ENCODE measurements around the gene TBC1D4. TPM values are rescaled to one million over a fixed set of nuclear protein-coding genes. Genes with fewer than 3 reads are reported as not detected.
"Not testable (repeated sequence)": the region's sequence is repeated elsewhere in the genome, so short reads cannot be mapped to it uniquely, and the experiment has no call there.

The TBC1D4 gene
- total RNA-seq, 1 experiment from 2014 or later, result 32.7 TPM

DNA sequence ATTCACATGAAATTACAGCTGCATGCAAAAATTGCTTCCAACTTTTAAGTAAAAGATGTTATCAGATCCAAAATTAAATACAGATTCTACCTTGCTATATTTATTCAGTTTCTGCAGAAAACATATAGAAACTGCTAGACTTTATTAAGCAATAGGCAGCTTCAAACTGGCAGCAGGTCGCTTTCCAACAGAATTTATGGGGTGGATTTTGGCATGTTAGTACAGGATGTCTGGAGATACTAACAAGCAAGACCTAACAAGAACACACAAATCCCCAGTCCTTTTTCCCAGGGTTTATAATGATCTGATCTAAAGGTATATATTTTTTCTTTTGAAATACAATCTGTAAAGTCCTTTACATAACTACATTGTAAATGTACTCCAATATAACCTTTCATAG lies 27.5 kb downstream of the TBC1D4 start:
- H3K9me3 ChIP-seq (replicated peaks), result no peaks in the 10 kb centered on the region
- no peaks in the 10 kb centered on the region for H3K36me3 ChIP-seq
- peaks cover 4% of the 10 kb centered on the region; the same call in 1 of the 2 replicates for H3K27me3 ChIP-seq (replicated peaks)
- no peak overlapping the region for H3K4me3 ChIP-seq
- DNase-seq (ENCODE audit: low read depth in 1 of 2, low spot score in 2 of 2), result no peak
- H3K4me1 ChIP-seq (replicated peaks), result no peaks in the 10 kb centered on the region
- H3K27ac ChIP-seq, result no peak overlapping the region

DNA sequence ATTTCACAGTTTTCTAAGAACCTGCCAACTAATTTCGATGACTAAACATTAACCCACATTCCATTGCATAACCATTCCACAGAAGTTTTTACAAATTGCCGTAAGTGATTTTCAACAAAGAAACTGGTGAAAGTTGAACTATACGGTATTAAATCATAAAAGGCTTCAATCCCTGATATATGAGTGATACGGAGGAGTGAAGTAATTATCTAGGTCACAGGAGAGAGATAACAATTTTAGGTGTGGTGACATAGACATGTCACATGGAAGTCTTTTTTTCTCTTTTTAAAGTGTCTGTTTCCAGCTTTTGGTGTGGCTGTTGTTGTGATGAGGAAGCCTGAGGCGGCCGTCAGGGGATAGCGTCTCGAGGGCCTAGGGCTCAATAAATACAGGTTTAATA lies 29.4 kb downstream of the TBC1D4 start:
- Histone ChIP-seq H3K27me3 (replicated peaks) (peaks cover 4% of the 10 kb centered on the region; the same call in 1 of the 2 replicates), H3K27ac (no peak overlapping the region), H3K4me3 (no peak overlapping the region), H3K4me1 (replicated peaks) (no peaks in the 10 kb centered on the region), H3K9me3 (replicated peaks) (no peaks in the 10 kb centered on the region), H3K36me3 (no peaks in the 10 kb centered on the region)
- DNase-seq (ENCODE audit: low read depth in 1 of 2, low spot score in 2 of 2), result no peak

- H3K27me3 ChIP-seq (replicated peaks), result peaks cover 15% of the 10 kb centered on the region
- no peak overlapping the region for H3K27ac ChIP-seq
- no peaks in the 10 kb centered on the region for H3K4me1 ChIP-seq (replicated peaks)
- H3K36me3 ChIP-seq, result no peaks in the 10 kb centered on the region
- no peaks in the 10 kb centered on the region for H3K9me3 ChIP-seq (replicated peaks)
- no peak for DNase-seq (ENCODE audit: low read depth in 1 of 2, low spot score in 2 of 2)
- H3K4me3 ChIP-seq, result no peak overlapping the region
These were observed 34.5 kb downstream of the TBC1D4 start for GRCh38 chr13:75447493-75447892.

DNA sequence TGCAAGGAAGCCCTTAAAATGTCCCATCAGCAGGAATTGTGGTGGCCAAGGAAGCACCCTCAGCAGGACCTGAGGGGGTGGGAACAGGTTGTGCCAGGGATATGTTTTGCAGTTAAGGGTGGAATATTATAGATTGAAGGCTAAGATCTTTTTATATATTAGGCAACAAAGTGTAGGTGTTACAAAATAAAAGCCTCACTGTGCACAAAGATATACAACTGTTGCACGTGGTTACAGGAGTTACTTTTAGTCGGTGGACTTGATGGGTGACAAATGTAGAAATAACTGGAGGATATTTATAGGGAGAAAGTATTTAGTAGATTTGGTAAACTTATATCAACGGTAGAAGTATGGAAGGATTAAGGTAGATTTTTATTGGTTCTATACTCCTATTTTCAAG lies 35.1 kb downstream of the TBC1D4 start:
- Histone ChIP-seq H3K27me3 (replicated peaks) (peaks cover 15% of the 10 kb centered on the region), H3K36me3 (no peaks in the 10 kb centered on the region), H3K9me3 (replicated peaks) (no peaks in the 10 kb centered on the region), H3K4me3 (no peak overlapping the region), H3K27ac (no peak overlapping the region), H3K4me1 (replicated peaks) (no peaks in the 10 kb centered on the region)
- DNase-seq (ENCODE audit: low read depth in 1 of 2, low spot score in 2 of 2), result no peak

GRCh38 chr13:75445717-75446499 lies 36.1 kb downstream of the TBC1D4 start:
- no peak overlapping the region for H3K4me3 ChIP-seq
- H3K4me1 ChIP-seq (replicated peaks), result no peaks in the 10 kb centered on the region
- peaks cover 15% of the 10 kb centered on the region for H3K27me3 ChIP-seq (replicated peaks)
- no peaks in the 10 kb centered on the region for H3K9me3 ChIP-seq (replicated peaks)
- DNase-seq (ENCODE audit: low read depth in 1 of 2, low spot score in 2 of 2), result no peak
- no peaks in the 10 kb centered on the region for H3K36me3 ChIP-seq
- H3K27ac ChIP-seq, result no peak overlapping the region

- peaks cover 19% of the 10 kb centered on the region for H3K27me3 ChIP-seq (replicated peaks)
- H3K9me3 ChIP-seq (replicated peaks), result no peaks in the 10 kb centered on the region
- no peaks in the 10 kb centered on the region for H3K36me3 ChIP-seq
- H3K27ac ChIP-seq, result no peak overlapping the region
- H3K4me1 ChIP-seq (replicated peaks), result no peaks in the 10 kb centered on the region
- H3K4me3 ChIP-seq, result no peak overlapping the region
- no peak for DNase-seq (ENCODE audit: low read depth in 1 of 2, low spot score in 2 of 2)
These were observed 38.0 kb downstream of the TBC1D4 start for GRCh38 chr13:75444016-75444415.

DNA sequence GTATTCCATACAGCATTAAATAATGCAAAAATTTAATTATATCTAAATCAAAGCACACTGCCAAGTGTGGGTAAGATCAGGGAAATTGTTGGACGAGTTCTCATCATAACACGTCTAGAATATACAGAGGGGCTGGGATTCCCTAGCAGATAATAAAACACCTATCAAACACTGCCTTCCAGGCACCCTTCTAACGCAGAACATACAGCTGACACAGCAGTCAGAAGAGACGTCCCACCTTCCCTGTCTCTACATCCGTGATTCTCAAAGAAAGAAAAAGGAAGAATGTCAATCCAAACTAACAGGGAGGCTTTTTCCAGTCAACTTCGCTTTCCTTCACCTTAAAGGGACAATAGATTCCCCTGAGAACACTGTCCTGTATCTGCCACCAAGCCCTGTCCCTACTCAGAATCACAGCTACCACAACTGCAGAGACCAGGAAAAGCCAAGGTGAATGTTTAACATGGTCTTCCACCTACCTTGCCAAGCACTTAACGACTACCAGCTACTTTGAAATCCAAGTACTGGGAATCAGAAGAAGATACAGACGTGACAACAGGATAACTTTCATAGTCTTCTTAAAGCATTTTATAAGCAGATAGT lies 38.5 kb downstream of the TBC1D4 start:
- peaks cover 21% of the 10 kb centered on the region for H3K27me3 ChIP-seq (replicated peaks)
- H3K4me1 ChIP-seq (replicated peaks), result no peaks in the 10 kb centered on the region
- H3K9me3 ChIP-seq (replicated peaks), result no peaks in the 10 kb centered on the region

DNA sequence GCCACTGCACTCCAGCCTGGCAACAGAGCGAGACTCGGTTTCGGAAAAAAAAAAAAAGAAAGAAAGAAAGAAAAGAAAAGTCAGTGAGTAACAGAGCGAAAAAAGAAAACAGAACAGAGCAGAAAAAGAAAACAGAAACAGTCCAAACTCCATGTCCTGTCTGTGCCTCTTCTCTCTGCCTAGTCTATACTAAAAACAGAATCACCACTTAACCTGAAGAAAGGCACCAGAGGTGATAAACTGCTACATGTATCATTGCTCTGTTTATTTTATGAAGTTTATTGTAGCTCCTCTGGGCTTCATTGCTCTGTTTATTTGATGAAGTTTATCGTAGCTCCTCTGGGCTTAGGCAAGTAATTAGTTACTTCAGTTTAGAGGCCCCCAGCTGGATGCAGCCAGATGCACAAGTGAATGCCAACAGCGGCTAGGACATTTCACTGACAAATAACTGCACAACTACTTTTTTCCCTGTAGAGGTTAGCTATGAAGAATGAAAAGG lies 39.2 kb downstream of the TBC1D4 start:
- H3K36me3 ChIP-seq, result no peaks in the 10 kb centered on the region
- H3K9me3 ChIP-seq (replicated peaks), result no peaks in the 10 kb centered on the region
- no peak overlapping the region for H3K4me3 ChIP-seq
- H3K4me1 ChIP-seq (replicated peaks), result no peaks in the 10 kb centered on the region
- no peak for DNase-seq (ENCODE audit: low read depth in 1 of 2, low spot score in 2 of 2)
- H3K27me3 ChIP-seq (replicated peaks), result peaks cover 21% of the 10 kb centered on the region
- H3K27ac ChIP-seq, result no peak overlapping the region

More for the DNA sequence above, 38.5 kb downstream of the TBC1D4 start:
- H3K36me3 ChIP-seq, result no peaks in the 10 kb centered on the region
- H3K27ac ChIP-seq, result no peak overlapping the region
- no peak overlapping the region for H3K4me3 ChIP-seq
- DNase-seq (ENCODE audit: low read depth in 1 of 2, low spot score in 2 of 2), result no peak

DNA sequence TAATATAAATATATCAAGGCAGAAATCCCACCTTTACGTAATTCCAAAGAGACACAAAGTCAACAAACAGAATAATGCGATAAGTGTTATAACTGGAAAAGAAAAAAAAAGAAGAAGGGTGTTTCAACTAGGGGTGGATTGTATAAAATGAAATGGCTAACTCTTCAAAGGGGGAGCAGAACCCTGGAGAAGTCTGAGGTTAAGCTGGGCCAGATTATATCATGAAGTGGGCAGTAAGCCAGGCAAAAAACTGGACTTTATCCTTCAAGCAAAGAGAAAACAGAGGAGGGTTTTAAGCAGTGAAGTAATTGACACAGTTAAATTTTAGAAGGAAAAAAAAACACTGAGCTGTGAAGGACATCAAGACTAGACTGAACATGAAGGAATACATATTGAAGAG lies 41.9 kb downstream of the TBC1D4 start:
- Histone ChIP-seq H3K27me3 (replicated peaks) (peaks cover 14% of the 10 kb centered on the region), H3K27ac (no peak overlapping the region), H3K9me3 (replicated peaks) (no peaks in the 10 kb centered on the region), H3K36me3 (no peaks in the 10 kb centered on the region), H3K4me3 (no peak overlapping the region), H3K4me1 (replicated peaks) (no peaks in the 10 kb centered on the region)
- DNase-seq (ENCODE audit: low read depth in 1 of 2, low spot score in 2 of 2), result no peak

- Histone ChIP-seq H3K27me3 (replicated peaks) (0 out of 2 replicates have a peak, but pooled peaks cover 6% of the 10 kb centered on the region), H3K4me1 (replicated peaks) (no peaks in the 10 kb centered on the region), H3K9me3 (replicated peaks) (no peaks in the 10 kb centered on the region), H3K27ac (no peak overlapping the region), H3K36me3 (no peaks in the 10 kb centered on the region), H3K4me3 (no peak overlapping the region)
- no peak for DNase-seq (ENCODE audit: low read depth in 1 of 2, low spot score in 2 of 2)
These were observed 44.2 kb downstream of the TBC1D4 start for GRCh38 chr13:75437582-75438318.

DNA sequence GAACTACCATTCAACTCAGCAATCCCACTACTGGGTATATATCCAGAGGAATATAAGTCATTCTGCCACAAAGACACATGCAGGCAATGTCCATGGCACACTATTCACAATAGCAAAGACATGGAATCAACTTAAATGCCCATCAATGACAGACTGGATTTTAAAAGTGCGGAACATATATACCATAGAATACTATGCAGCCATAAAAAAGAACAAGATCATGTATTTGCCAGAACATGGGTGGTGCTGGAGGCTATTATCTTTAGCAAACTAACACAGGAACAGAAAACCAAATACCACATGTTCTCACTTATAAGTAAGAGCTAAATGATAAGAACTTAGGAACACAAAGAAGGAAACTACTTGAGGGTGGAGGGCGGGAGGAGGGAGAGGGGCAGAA lies 47.8 kb downstream of the TBC1D4 start:
- not testable (repeated sequence) for H3K9me3 ChIP-seq (replicated peaks); H3K36me3 ChIP-seq; H3K27ac ChIP-seq; H3K4me3 ChIP-seq; DNase-seq (ENCODE audit: low read depth in 1 of 2, low spot score in 2 of 2); H3K4me1 ChIP-seq (replicated peaks)
- H3K27me3 ChIP-seq (replicated peaks), result peaks cover 13% of the 10 kb centered on the region

GRCh38 chr13:75432811-75433244 lies 49.1 kb downstream of the TBC1D4 start:
- no peak overlapping the region for H3K4me3 ChIP-seq
- peaks cover 11% of the 10 kb centered on the region for H3K27me3 ChIP-seq (replicated peaks)
- H3K4me1 ChIP-seq (replicated peaks), result no peaks in the 10 kb centered on the region
- no peaks in the 10 kb centered on the region for H3K36me3 ChIP-seq
- no peak for DNase-seq (ENCODE audit: low read depth in 1 of 2, low spot score in 2 of 2)
- no peak overlapping the region for H3K27ac ChIP-seq
- no peaks in the 10 kb centered on the region for H3K9me3 ChIP-seq (replicated peaks)

- Histone ChIP-seq H3K4me1 (replicated peaks) (no peaks in the 10 kb centered on the region), H3K27ac (no peak overlapping the region), H3K4me3 (no peak overlapping the region), H3K27me3 (replicated peaks) (peaks cover 11% of the 10 kb centered on the region), H3K9me3 (replicated peaks) (no peaks in the 10 kb centered on the region), H3K36me3 (no peaks in the 10 kb centered on the region)
- no peak for DNase-seq (ENCODE audit: low read depth in 1 of 2, low spot score in 2 of 2)
These were observed 49.9 kb downstream of the TBC1D4 start for GRCh38 chr13:75432045-75432444.
